ENCODE measurements around the gene YIF1A. TPM values are rescaled to one million over a fixed set of nuclear protein-coding genes. Genes with fewer than 3 reads are reported as not detected.
"Not testable (repeated sequence)": the region's sequence is repeated elsewhere in the genome, so short reads cannot be mapped to it uniquely, and the experiment has no call there.

Gene YIF1A
- total RNA-seq, 1 experiment from 2014 or later = 81.8 TPM

- no peak overlapping the region for H2AFZ ChIP-seq
- POLR2A ChIA-PET (ENCODE audit: unreplicated experiment) = interaction anchor here (0.6 kb wide), 1 partner anchor 668 kb away, joined by 3 read pairs; no protein-coding TSS in a partner anchor
Measured at GRCh38 chr11:66321606-66322005, 32.7 kb upstream of the YIF1A start.

GRCh38 chr11:66320748-66321147 lies 31.8 kb upstream of the YIF1A start:
- DNase-seq; H3K79me2 ChIP-seq (ENCODE audit: low read depth): not testable (repeated sequence)

More at GRCh38 chr11:66321606-66322005, 32.7 kb upstream of the YIF1A start:
- no peak overlapping the region for H3K27ac ChIP-seq
- intact Hi-C loops (cut with micrococcal nuclease; ENCODE audit: unreplicated experiment) = no loop called here
- H3K9me3 ChIP-seq (ENCODE audit: insufficient read depth, low read depth) = peaks cover 13% of the 10 kb centered on the region; the same call in 1 of the 2 replicates
- H3K4me3 ChIP-seq = no peak overlapping the region
- no peaks in the 10 kb centered on the region for H4K20me1 ChIP-seq (ENCODE audit: insufficient read depth)
- peaks cover 3% of the 10 kb centered on the region; the same call in 1 of the 2 replicates for H3F3A ChIP-seq (ENCODE audit: insufficient read depth, low read depth)
- no peaks in the 10 kb centered on the region for H3K36me3 ChIP-seq (ENCODE audit: low read depth)
- CTCF ChIA-PET = no interaction called here
- no peak for TF ChIP-seq EZH2 (IDR thresholded peaks at IDR 0.05; ENCODE audit: low read depth)
- no peak for DNase-seq
- no peaks in the 10 kb centered on the region for H3K9me2 ChIP-seq (ENCODE audit: insufficient read depth)
- no peaks in the 10 kb centered on the region for H3K79me2 ChIP-seq (ENCODE audit: low read depth)
- peaks cover 8% of the 10 kb centered on the region; the same call in 1 of the 2 replicates for H3K27me3 ChIP-seq (ENCODE audit: insufficient read depth, low read depth)
- H3K4me1 ChIP-seq (replicated peaks; ENCODE audit: insufficient read depth) = peaks cover 23% of the 10 kb centered on the region
- BruUV-seq (replicated peaks) = no TSS peak
- H3K4me2 ChIP-seq = no peak overlapping the region

GRCh38 chr11:66320289-66320688 lies 31.3 kb upstream of the YIF1A start:
- H3K4me3 ChIP-seq; H3F3A ChIP-seq (ENCODE audit: insufficient read depth, low read depth); DNase-seq; H3K36me3 ChIP-seq (ENCODE audit: low read depth); BruUV-seq (replicated peaks); H3K4me2 ChIP-seq; H3K27ac ChIP-seq; H3K79me2 ChIP-seq (ENCODE audit: low read depth); POLR2A ChIA-PET (ENCODE audit: unreplicated experiment); H4K20me1 ChIP-seq (ENCODE audit: insufficient read depth); H3K27me3 ChIP-seq (ENCODE audit: insufficient read depth, low read depth); H2AFZ ChIP-seq; H3K9me2 ChIP-seq (ENCODE audit: insufficient read depth); intact Hi-C loops (cut with micrococcal nuclease; ENCODE audit: unreplicated experiment); CTCF ChIA-PET: not testable (repeated sequence)
- H3K4me1 ChIP-seq (replicated peaks; ENCODE audit: insufficient read depth) = peaks cover 16% of the 10 kb centered on the region; the same call in 1 of the 2 replicates
- H3K9me3 ChIP-seq (ENCODE audit: insufficient read depth, low read depth) = peaks cover 13% of the 10 kb centered on the region; the same call in 1 of the 2 replicates

More at GRCh38 chr11:66320748-66321147, 31.8 kb upstream of the YIF1A start:
- H3K36me3 ChIP-seq (ENCODE audit: low read depth); CTCF ChIA-PET; H3K4me3 ChIP-seq; H3K4me2 ChIP-seq; POLR2A ChIA-PET (ENCODE audit: unreplicated experiment); H3K9me2 ChIP-seq (ENCODE audit: insufficient read depth); intact Hi-C loops (cut with micrococcal nuclease; ENCODE audit: unreplicated experiment); H4K20me1 ChIP-seq (ENCODE audit: insufficient read depth); H2AFZ ChIP-seq; H3F3A ChIP-seq (ENCODE audit: insufficient read depth, low read depth); H3K27ac ChIP-seq; H3K27me3 ChIP-seq (ENCODE audit: insufficient read depth, low read depth); BruUV-seq (replicated peaks): not testable (repeated sequence)
- Histone ChIP-seq H3K4me1 (replicated peaks; ENCODE audit: insufficient read depth) (peaks cover 16% of the 10 kb centered on the region; the same call in 1 of the 2 replicates), H3K9me3 (ENCODE audit: insufficient read depth, low read depth) (peaks cover 13% of the 10 kb centered on the region; the same call in 1 of the 2 replicates)

- BruUV-seq (replicated peaks) = no TSS peak
- no peaks in the 10 kb centered on the region for H3K9me2 ChIP-seq (ENCODE audit: insufficient read depth)
- H3K4me2 ChIP-seq = no peak overlapping the region
- H3K36me3 ChIP-seq (ENCODE audit: low read depth) = no peaks in the 10 kb centered on the region
- CTCF ChIA-PET = no interaction called here
- intact Hi-C loops (cut with micrococcal nuclease; ENCODE audit: unreplicated experiment) = no loop called here
- H3K4me3 ChIP-seq = no peak overlapping the region
- POLR2A ChIA-PET (ENCODE audit: unreplicated experiment) = no interaction called here
- H3K9me3 ChIP-seq (ENCODE audit: insufficient read depth, low read depth) = peaks cover 13% of the 10 kb centered on the region; the same call in 1 of the 2 replicates
- peaks cover 8% of the 10 kb centered on the region; the same call in 1 of the 2 replicates for H3K27me3 ChIP-seq (ENCODE audit: insufficient read depth, low read depth)
- no peak for TF ChIP-seq CTCF (conservative IDR thresholded peaks at IDR 0.05)
- no peak for TF ChIP-seq EZH2 (IDR thresholded peaks at IDR 0.05; ENCODE audit: low read depth)
- H2AFZ ChIP-seq = no peak overlapping the region
- H3K27ac ChIP-seq = no peak overlapping the region
- no peak for DNase-seq
- H3F3A ChIP-seq (ENCODE audit: insufficient read depth, low read depth) = 0 out of 2 replicates have a peak, but pooled peaks cover 3% of the 10 kb centered on the region
- H3K79me2 ChIP-seq (ENCODE audit: low read depth) = no peaks in the 10 kb centered on the region
- H4K20me1 ChIP-seq (ENCODE audit: insufficient read depth) = no peaks in the 10 kb centered on the region
- H3K4me1 ChIP-seq (replicated peaks; ENCODE audit: insufficient read depth) = 0 out of 2 replicates have a peak, but pooled peaks cover 10% of the 10 kb centered on the region
Measured at GRCh38 chr11:66318600-66318970, 29.6 kb upstream of the YIF1A start.
